Tibial artery (tissue), 4 donors: ENCODE results near the gene MALT1.

Source experiments
- DNase-seq, 2 donors: peaks; one replicate each; pipeline ENCODE4 v3.0.0-alpha.2; 2019
- H3K27ac ChIP-seq, 2 donors: fragments of 200-600 bp; sonication (generic) in 1 of 2; 1 replicate in 1 of 2; 2 replicates in 1 of 2; pipeline ENCODE4 v1.5.1; 2018 to 2019; ENCODE audit warnings: mild to moderate bottlenecking in 1 of 2
- H3K27me3 ChIP-seq, 2 donors: fragments of 200-600 bp; sonication (generic) in 1 of 2; one replicate each; pipeline versions ENCODE4 v1.5.1 to v1.6.0; 2016 to 2019
- H3K36me3 ChIP-seq, 3 donors: fragments of 200-600 bp; sonication (generic) in 2 of 3; one replicate each; pipeline ENCODE4 v1.5.1; 2016 to 2019; ENCODE audit warnings: mild to moderate bottlenecking in 2 of 3
- H3K4me1 ChIP-seq, 4 donors: fragments of 200-600 bp; sonication (generic) in 2 of 4; 1 replicate in 3 of 4; 2 replicates in 1 of 4; pipeline ENCODE4 v1.5.1; 2016 to 2019
- H3K4me3 ChIP-seq, 2 donors: fragments of 200-600 bp; sonication (generic) in 1 of 2; 1 replicate in 1 of 2; 2 replicates in 1 of 2; pipeline ENCODE4 v1.5.1; 2018 to 2019; ENCODE audit warnings: mild to moderate bottlenecking in 2 of 2
- H3K9me3 ChIP-seq, 3 donors: fragments of 200-600 bp; sonication (generic) in 1 of 3; one replicate each; pipeline ENCODE4 v1.5.1; 2016 to 2019
- CTCF ChIP-seq, 2 experiments: fragments of 200-600 bp in 1 of 2; fragments of 450-650 bp in 1 of 2; IDR thresholded peaks; one replicate each; pipeline ENCODE4 v1.5.1; 2017 to 2019; ENCODE audit warnings: antibody characterized with exemption in 2 of 2, mild to moderate bottlenecking in 1 of 2, moderate library complexity in 1 of 2
- intact Hi-C: fragments of 100-400 bp; cut with DNase I; formaldehyde crosslinking; loops from one replicate; pipeline ENCODE4 v1.15.0; 2023; ENCODE audit warnings: low total_unique reads

Gene MALT1

GRCh38 chr18:58789876-58790240, 118.6 kb downstream of the MALT1 start:
- intact Hi-C loops, result no loop called here
- H3K4me3 ChIP-seq, result no peak overlapping the region
- TF ChIP-seq CTCF (IDR thresholded peaks at IDR 0.05), result no peak
- H3K27me3 ChIP-seq, result no peaks in the 10 kb centered on the region
- peaks cover 0 to 32% (median 16%) of the 10 kb centered on the region in 4 donors for H3K4me1 ChIP-seq
- no peaks in the 10 kb centered on the region for H3K9me3 ChIP-seq
- H3K27ac ChIP-seq, result no peak overlapping the region
- no peaks in the 10 kb centered on the region for H3K36me3 ChIP-seq
- DNase-seq, result no peak

- H3K27ac ChIP-seq, result no peak overlapping the region
- intact Hi-C loops, result no loop called here
- TF ChIP-seq CTCF (IDR thresholded peaks at IDR 0.05), result no peak
- peaks cover 0 to 18% (median 10%) of the 10 kb centered on the region in 4 donors for H3K4me1 ChIP-seq
- no peak for DNase-seq
- no peaks in the 10 kb centered on the region for H3K9me3 ChIP-seq
- H3K36me3 ChIP-seq, result no peaks in the 10 kb centered on the region
- H3K27me3 ChIP-seq, result no peaks in the 10 kb centered on the region
- no peak overlapping the region for H3K4me3 ChIP-seq
Observed at GRCh38 chr18:58792086-58792485, 120.8 kb downstream of the MALT1 start.

- H3K4me3 ChIP-seq, result no peak overlapping the region
- peaks cover 0 to 18% (median 10%) of the 10 kb centered on the region in 4 donors for H3K4me1 ChIP-seq
- intact Hi-C loops, result no loop called here
- no peaks in the 10 kb centered on the region for H3K36me3 ChIP-seq
- H3K27me3 ChIP-seq, result no peaks in the 10 kb centered on the region
- no peak for DNase-seq
- no peak overlapping the region for H3K27ac ChIP-seq
- no peak for TF ChIP-seq CTCF (IDR thresholded peaks at IDR 0.05)
- no peaks in the 10 kb centered on the region for H3K9me3 ChIP-seq
Observed at GRCh38 chr18:58793361-58793760, 122.1 kb downstream of the MALT1 start.

GRCh38 chr18:58796220-58796619, 125.0 kb downstream of the MALT1 start:
- H3K36me3 ChIP-seq, result no peaks in the 10 kb centered on the region

GRCh38 chr18:58800582-58800981, 129.3 kb downstream of the MALT1 start:
- DNase-seq, result no peak
- Histone ChIP-seq H3K9me3 (no peaks in the 10 kb centered on the region), H3K27ac (no peak overlapping the region), H3K36me3 (no peaks in the 10 kb centered on the region), H3K4me3 (no peak overlapping the region), H3K4me1 (no peaks in the 10 kb centered on the region), H3K27me3 (no peaks in the 10 kb centered on the region)
- TF ChIP-seq CTCF (IDR thresholded peaks at IDR 0.05), result no peak
- intact Hi-C loops, result no loop called here

More at GRCh38 chr18:58796220-58796619, 125.0 kb downstream of the MALT1 start:
- peaks cover 0 to 9% (median 2%) of the 10 kb centered on the region in 4 donors for H3K4me1 ChIP-seq
- DNase-seq, result no peak
- H3K4me3 ChIP-seq, result no peak overlapping the region
- no peak overlapping the region for H3K27ac ChIP-seq
- TF ChIP-seq CTCF (IDR thresholded peaks at IDR 0.05), result no peak
- intact Hi-C loops, result no loop called here
- H3K9me3 ChIP-seq, result no peaks in the 10 kb centered on the region
- no peaks in the 10 kb centered on the region for H3K27me3 ChIP-seq

- intact Hi-C loops, result no loop called here
Observed at GRCh38 chr18:58802959-58803358, 131.7 kb downstream of the MALT1 start.

More at GRCh38 chr18:58802959-58803358, 131.7 kb downstream of the MALT1 start:
- H3K27me3 ChIP-seq, result no peaks in the 10 kb centered on the region
- no peaks in the 10 kb centered on the region for H3K4me1 ChIP-seq
- no peak overlapping the region for H3K4me3 ChIP-seq
- no peak overlapping the region for H3K27ac ChIP-seq
- no peaks in the 10 kb centered on the region for H3K36me3 ChIP-seq
- TF ChIP-seq CTCF (IDR thresholded peaks at IDR 0.05), result no peak
- no peaks in the 10 kb centered on the region for H3K9me3 ChIP-seq
- DNase-seq, result no peak
